HG02970 (cell line): ENCODE data around the gene CTTNBP2.

Experiments
- ATAC-seq: cut with Tn5 transposase; IDR thresholded peaks from one replicate; pipeline ENCODE4 v1.9.1; 2021; ENCODE audit warnings: mild to moderate bottlenecking, moderate library complexity, moderate number of reproducible peaks; ENCODE audit not compliant: unreplicated experiment, low FRiP score

Gene CTTNBP2

GRCh38 chr7:117665368-117665767 is 207.9 kb downstream of the CTTNBP2 start:
- ATAC-seq = no peak

DNA sequence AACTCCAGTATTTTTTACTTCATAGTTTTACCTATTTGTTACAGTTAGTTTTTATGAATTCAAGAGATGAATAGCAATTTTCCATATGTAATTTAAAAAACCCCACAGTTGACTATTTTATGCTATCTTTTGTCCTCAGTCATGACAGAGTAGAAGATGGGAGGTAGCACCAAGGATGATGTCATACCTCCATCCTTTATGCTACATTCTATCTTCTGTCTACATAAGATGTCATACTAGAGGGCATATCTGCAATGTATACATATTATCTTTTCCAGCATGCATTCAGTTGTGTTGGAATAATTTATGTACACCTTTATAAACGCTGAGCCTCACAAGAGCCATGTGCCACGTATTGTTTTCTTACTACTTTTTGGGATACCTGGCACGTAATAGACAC is 209.2 kb downstream of the CTTNBP2 start:
- ATAC-seq = no peak

DNA sequence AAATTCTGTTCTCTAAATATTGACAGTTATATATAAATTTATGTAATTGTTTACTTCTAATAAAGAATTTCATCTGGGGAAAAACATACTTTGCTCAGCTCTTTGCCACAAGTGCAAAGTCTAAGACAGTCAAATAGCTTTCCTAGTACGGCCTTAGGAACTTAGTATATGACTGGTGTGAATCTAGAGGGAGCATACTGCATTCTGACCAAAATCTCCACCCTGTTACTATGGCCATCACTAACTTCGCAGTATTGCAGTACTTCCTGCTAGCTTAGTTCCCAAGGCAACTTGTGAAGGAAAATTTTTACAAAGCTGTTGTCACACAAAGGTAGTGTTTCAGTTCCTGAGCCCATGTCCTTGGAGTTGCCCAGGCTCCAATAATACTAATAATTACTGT is 211.9 kb downstream of the CTTNBP2 start:
- no peak for ATAC-seq
